ENCODE results near the gene MICAL3.

DNA sequence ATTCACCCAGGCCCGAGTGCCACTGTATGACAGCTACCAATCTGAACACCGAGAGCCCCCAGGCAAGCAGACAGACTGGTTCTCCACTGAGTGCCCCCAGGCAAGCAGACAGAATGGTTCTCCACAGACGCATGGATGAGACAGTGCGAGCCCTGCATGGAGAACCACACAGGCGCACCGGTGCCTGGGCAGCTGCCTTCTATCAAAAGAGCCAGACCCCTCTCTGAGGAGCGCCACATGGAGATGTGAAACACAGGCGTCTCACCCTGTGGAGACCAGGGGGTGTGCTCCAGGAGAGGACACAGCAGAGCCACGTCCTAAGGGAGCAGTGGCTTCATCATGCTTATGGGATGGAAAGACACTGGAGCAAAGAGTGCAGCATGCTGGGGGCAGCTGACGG lies 155.6 kb downstream of the MICAL3 start:
- TF ChIP-seq, protein P1, sequence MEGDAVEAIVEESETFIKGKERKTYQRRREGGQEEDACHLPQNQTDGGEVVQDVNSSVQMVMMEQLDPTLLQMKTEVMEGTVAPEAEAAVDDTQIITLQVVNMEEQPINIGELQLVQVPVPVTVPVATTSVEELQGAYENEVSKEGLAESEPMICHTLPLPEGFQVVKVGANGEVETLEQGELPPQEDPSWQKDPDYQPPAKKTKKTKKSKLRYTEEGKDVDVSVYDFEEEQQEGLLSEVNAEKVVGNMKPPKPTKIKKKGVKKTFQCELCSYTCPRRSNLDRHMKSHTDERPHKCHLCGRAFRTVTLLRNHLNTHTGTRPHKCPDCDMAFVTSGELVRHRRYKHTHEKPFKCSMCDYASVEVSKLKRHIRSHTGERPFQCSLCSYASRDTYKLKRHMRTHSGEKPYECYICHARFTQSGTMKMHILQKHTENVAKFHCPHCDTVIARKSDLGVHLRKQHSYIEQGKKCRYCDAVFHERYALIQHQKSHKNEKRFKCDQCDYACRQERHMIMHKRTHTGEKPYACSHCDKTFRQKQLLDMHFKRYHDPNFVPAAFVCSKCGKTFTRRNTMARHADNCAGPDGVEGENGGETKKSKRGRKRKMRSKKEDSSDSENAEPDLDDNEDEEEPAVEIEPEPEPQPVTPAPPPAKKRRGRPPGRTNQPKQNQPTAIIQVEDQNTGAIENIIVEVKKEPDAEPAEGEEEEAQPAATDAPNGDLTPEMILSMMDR (IDR thresholded peaks at IDR 0.05) = no peak
- TF ChIP-seq POLR2A (IDR thresholded peaks at IDR 0.05) = no peak

Measured in testis (tissue), 2 donors.